ENCODE results near the gene KIAA1217.

KIAA1217 gene

DNA sequence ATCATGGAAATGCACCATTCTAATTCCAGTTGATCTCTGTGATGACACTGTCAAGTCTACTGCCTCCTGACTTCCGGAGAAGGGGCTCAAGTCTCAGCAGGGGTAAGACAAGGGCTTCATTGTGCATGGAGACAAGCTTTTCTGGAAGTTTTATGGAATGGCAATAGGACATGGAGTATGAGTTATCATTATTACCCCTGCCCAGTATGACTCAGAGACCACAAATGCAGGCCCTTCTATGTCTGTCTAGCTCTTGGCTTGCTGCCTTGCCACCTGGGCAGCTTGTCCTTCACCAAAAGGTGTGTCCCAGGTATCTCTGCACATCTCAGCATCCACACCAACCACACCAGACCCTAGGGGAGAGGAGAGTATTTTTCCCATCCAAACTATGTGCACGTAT, 34.9 kb upstream of the KIAA1217 start:
- Histone ChIP-seq H2AFZ (ENCODE audit: low read depth, low read length) (no peak overlapping the region), H3K4me3 (ENCODE audit: low read depth in 1 of 2, low read length in 2 of 2) (no peak overlapping the region), H3K79me2 (ENCODE audit: insufficient read depth, low read length) (no peaks in the 10 kb centered on the region), H4K20me1 (ENCODE audit: insufficient read depth, low read length) (no peaks in the 10 kb centered on the region), H3K27me3 (ENCODE audit: insufficient read depth, low read length, poor library complexity) (no peaks in the 10 kb centered on the region), H3K9ac (ENCODE audit: low read depth, low read length) (no peak overlapping the region), H3K4me1 (ENCODE audit: insufficient read depth, low read length) (no peaks in the 10 kb centered on the region), H3K36me3 (ENCODE audit: insufficient read depth, low read length) (no peaks in the 10 kb centered on the region), H3K4me2 (ENCODE audit: insufficient read depth, low read length) (no peak overlapping the region), H3K27ac (ENCODE audit: low read length) (no peak overlapping the region), H3K9me3 (ENCODE audit: insufficient read depth, low read length, severe bottlenecking) (no peaks in the 10 kb centered on the region)
- ATAC-seq (ENCODE audit: insufficient read depth, low read depth) (no peak), DNase-seq (no peak)
- TF ChIP-seq EZH2 (IDR thresholded peaks at IDR 0.05; ENCODE audit: borderline replicate concordance, low read depth, low read length, severe bottlenecking): no peak
- TF ChIP-seq, protein P1, sequence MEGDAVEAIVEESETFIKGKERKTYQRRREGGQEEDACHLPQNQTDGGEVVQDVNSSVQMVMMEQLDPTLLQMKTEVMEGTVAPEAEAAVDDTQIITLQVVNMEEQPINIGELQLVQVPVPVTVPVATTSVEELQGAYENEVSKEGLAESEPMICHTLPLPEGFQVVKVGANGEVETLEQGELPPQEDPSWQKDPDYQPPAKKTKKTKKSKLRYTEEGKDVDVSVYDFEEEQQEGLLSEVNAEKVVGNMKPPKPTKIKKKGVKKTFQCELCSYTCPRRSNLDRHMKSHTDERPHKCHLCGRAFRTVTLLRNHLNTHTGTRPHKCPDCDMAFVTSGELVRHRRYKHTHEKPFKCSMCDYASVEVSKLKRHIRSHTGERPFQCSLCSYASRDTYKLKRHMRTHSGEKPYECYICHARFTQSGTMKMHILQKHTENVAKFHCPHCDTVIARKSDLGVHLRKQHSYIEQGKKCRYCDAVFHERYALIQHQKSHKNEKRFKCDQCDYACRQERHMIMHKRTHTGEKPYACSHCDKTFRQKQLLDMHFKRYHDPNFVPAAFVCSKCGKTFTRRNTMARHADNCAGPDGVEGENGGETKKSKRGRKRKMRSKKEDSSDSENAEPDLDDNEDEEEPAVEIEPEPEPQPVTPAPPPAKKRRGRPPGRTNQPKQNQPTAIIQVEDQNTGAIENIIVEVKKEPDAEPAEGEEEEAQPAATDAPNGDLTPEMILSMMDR (IDR thresholded peaks at IDR 0.05; ENCODE audit: borderline replicate concordance, extremely low read depth, low read length, poor library complexity, severe bottlenecking): no peak

DNA sequence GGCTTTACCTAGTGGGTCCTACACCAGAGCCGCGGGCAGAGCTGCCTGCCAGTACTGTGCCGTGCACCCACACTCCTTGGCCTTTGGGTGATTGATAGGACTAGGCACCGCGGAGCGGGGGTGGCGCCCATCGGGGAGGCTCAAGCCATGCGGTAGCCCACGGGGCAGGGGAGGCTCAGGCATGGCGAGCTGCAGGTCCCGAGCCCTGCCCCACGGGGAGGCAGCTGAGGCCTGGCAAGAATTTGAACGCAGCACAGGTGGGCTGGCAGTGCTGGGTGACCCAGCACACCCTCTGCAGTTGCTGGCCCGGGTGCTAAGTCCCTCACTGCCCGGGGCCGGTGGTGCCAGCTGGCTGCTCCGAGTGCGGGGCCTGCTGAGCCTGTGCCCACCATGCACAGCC, 32.3 kb upstream of the KIAA1217 start:
- no peak for TF ChIP-seq EZH2 (IDR thresholded peaks at IDR 0.05; ENCODE audit: borderline replicate concordance, low read depth, low read length, severe bottlenecking)
- Histone ChIP-seq H2AFZ (ENCODE audit: low read depth, low read length) (no peak overlapping the region), H3K27ac (ENCODE audit: low read length) (no peak overlapping the region), H3K9ac (ENCODE audit: low read depth, low read length) (no peak overlapping the region), H3K79me2 (ENCODE audit: insufficient read depth, low read length) (no peaks in the 10 kb centered on the region), H3K36me3 (ENCODE audit: insufficient read depth, low read length) (no peaks in the 10 kb centered on the region), H3K27me3 (ENCODE audit: insufficient read depth, low read length, poor library complexity) (no peaks in the 10 kb centered on the region), H3K4me3 (ENCODE audit: low read depth in 1 of 2, low read length in 2 of 2) (no peak overlapping the region), H3K4me1 (ENCODE audit: insufficient read depth, low read length) (no peaks in the 10 kb centered on the region), H3K4me2 (ENCODE audit: insufficient read depth, low read length) (no peak overlapping the region), H4K20me1 (ENCODE audit: insufficient read depth, low read length) (no peaks in the 10 kb centered on the region), H3K9me3 (ENCODE audit: insufficient read depth, low read length, severe bottlenecking) (no peaks in the 10 kb centered on the region)
- ATAC-seq (ENCODE audit: insufficient read depth, low read depth) (no peak), DNase-seq (no peak)

GRCh38 chr10:24177636-24178035, 31.3 kb upstream of the KIAA1217 start:
- Histone ChIP-seq H3K9ac (ENCODE audit: low read depth, low read length) (no peak overlapping the region), H3K27ac (ENCODE audit: low read length) (no peak overlapping the region), H4K20me1 (ENCODE audit: insufficient read depth, low read length) (no peaks in the 10 kb centered on the region), H3K36me3 (ENCODE audit: insufficient read depth, low read length) (no peaks in the 10 kb centered on the region), H3K79me2 (ENCODE audit: insufficient read depth, low read length) (no peaks in the 10 kb centered on the region), H3K4me3 (ENCODE audit: low read depth in 1 of 2, low read length in 2 of 2) (no peak overlapping the region), H3K4me2 (ENCODE audit: insufficient read depth, low read length) (no peak overlapping the region), H3K27me3 (ENCODE audit: insufficient read depth, low read length, poor library complexity) (no peaks in the 10 kb centered on the region), H2AFZ (ENCODE audit: low read depth, low read length) (no peak overlapping the region), H3K9me3 (ENCODE audit: insufficient read depth, low read length, severe bottlenecking) (no peaks in the 10 kb centered on the region), H3K4me1 (ENCODE audit: insufficient read depth, low read length) (no peaks in the 10 kb centered on the region)
- no peak for DNase-seq
- TF ChIP-seq, protein P1 (IDR thresholded peaks at IDR 0.05; ENCODE audit: borderline replicate concordance, extremely low read depth, low read length, poor library complexity, severe bottlenecking): no peak
- TF ChIP-seq EZH2 (IDR thresholded peaks at IDR 0.05; ENCODE audit: borderline replicate concordance, low read depth, low read length, severe bottlenecking): no peak
- ATAC-seq (ENCODE audit: insufficient read depth, low read depth): no peak

DNA sequence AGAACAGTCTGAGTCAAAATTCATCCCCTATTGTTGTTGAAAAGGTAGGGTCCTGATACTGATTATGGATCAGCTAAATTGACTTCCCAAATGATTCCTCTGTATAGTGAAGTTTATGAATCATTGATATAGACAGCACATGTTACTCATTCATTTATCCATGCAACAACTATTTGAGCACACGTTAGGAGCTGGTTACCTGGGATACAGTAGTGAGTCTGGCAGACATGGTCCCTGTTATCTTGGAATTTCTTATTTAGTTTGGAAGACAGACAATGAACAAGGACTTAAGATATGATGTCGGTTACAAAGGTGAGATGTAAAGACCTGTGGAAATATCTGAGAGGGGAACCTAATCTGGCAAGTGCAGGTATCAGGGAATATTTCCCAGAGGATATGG, 28.0 kb upstream of the KIAA1217 start:
- no peak overlapping the region for H3K4me3 ChIP-seq (ENCODE audit: low read depth in 1 of 2, low read length in 2 of 2)
- no peaks in the 10 kb centered on the region for H3K36me3 ChIP-seq (ENCODE audit: insufficient read depth, low read length)
- no peaks in the 10 kb centered on the region for H3K27me3 ChIP-seq (ENCODE audit: insufficient read depth, low read length, poor library complexity)
- H3K9ac ChIP-seq (ENCODE audit: low read depth, low read length): no peak overlapping the region
- DNase-seq (no peak), ATAC-seq (ENCODE audit: insufficient read depth, low read depth) (no peak)
- no peaks in the 10 kb centered on the region for H4K20me1 ChIP-seq (ENCODE audit: insufficient read depth, low read length)
- H3K27ac ChIP-seq (ENCODE audit: low read length): no peak overlapping the region
- H3K79me2 ChIP-seq (ENCODE audit: insufficient read depth, low read length): no peaks in the 10 kb centered on the region
- H3K4me2 ChIP-seq (ENCODE audit: insufficient read depth, low read length): no peak overlapping the region
- TF ChIP-seq, protein P1 (IDR thresholded peaks at IDR 0.05; ENCODE audit: borderline replicate concordance, extremely low read depth, low read length, poor library complexity, severe bottlenecking): no peak
- no peak for TF ChIP-seq EZH2 (IDR thresholded peaks at IDR 0.05; ENCODE audit: borderline replicate concordance, low read depth, low read length, severe bottlenecking)
- no peaks in the 10 kb centered on the region for H3K4me1 ChIP-seq (ENCODE audit: insufficient read depth, low read length)
- H3K9me3 ChIP-seq (ENCODE audit: insufficient read depth, low read length, severe bottlenecking): no peaks in the 10 kb centered on the region
- no peak overlapping the region for H2AFZ ChIP-seq (ENCODE audit: low read depth, low read length)
